SK-N-SH treated with all-trans-retinoic acid at 6 μM for 48 hours (cell line): Measurements from ENCODE around the gene ERG.

Experiments
- ATAC-seq: fragments of 200-7000 bp; cut with Tn5 transposase; 3 replicates; pipeline ENCODE4 v1.9.1; 2020; ENCODE audit warnings: mild to moderate bottlenecking, moderate library complexity
- ARNTL ChIP-seq: fragments of 450-650 bp; formaldehyde crosslinking; IDR thresholded peaks from 2 replicates; pipeline ENCODE4 v1.5.0; 2020; ENCODE audit warnings: low read depth, mild to moderate bottlenecking, moderate library complexity, borderline replicate concordance
- BACH2 ChIP-seq: fragments of 250-450 bp; sonication (Bioruptor Pico); IDR thresholded peaks from 2 replicates; pipeline ENCODE4 v1.9.0; 2021; ENCODE audit warnings: mild to moderate bottlenecking, borderline replicate concordance
- GLIS3 ChIP-seq: fragments of 250-450 bp; sonication (Bioruptor Pico); IDR thresholded peaks from 2 replicates; pipeline ENCODE4 v1.5.0; 2020; ENCODE audit warnings: mild to moderate bottlenecking, moderate library complexity
- OSR1 ChIP-seq: fragments of 250-450 bp; sonication (Bioruptor Pico); IDR thresholded peaks from 2 replicates; pipeline ENCODE4 v1.8.0; 2022; ENCODE audit warnings: moderate library complexity, mild to moderate bottlenecking, inconsistent platforms
- PPARA ChIP-seq: fragments of 250-450 bp; sonication (Bioruptor Pico); IDR thresholded peaks from 2 replicates; pipeline ENCODE4 v1.5.0; 2020; ENCODE audit warnings: mild to moderate bottlenecking, borderline replicate concordance
- RARB ChIP-seq: fragments of 250-450 bp; sonication (Bioruptor Pico); IDR thresholded peaks from 2 replicates; pipeline ENCODE4 v1.8.0; 2021; ENCODE audit warnings: mild to moderate bottlenecking, moderate library complexity
- SNAI2 ChIP-seq: fragments of 250-450 bp; sonication (Bioruptor Pico); IDR thresholded peaks from 2 replicates; pipeline ENCODE4 v1.5.0; 2020; ENCODE audit warnings: mild to moderate bottlenecking, moderate library complexity
- TOX ChIP-seq: fragments of 250-450 bp; sonication (Bioruptor Pico); IDR thresholded peaks from 2 replicates; pipeline ENCODE4 v1.8.0; 2021; ENCODE audit warnings: mild to moderate bottlenecking, moderate library complexity, borderline replicate concordance
- ZC3H10 ChIP-seq: fragments of 250-450 bp; sonication (Bioruptor Pico); IDR thresholded peaks from 2 replicates; pipeline ENCODE4 v1.5.1; 2021; ENCODE audit warnings: mild to moderate bottlenecking, moderate library complexity
- ZFP3 ChIP-seq: fragments of 250-450 bp; sonication (Bioruptor Pico); IDR thresholded peaks from 2 replicates; pipeline ENCODE4 v1.5.0; 2020; ENCODE audit warnings: mild to moderate bottlenecking, moderate library complexity
- ZFP30 ChIP-seq: fragments of 450-650 bp; formaldehyde crosslinking; IDR thresholded peaks from 2 replicates; pipeline ENCODE4 v1.5.0; 2022; ENCODE audit warnings: mild to moderate bottlenecking, moderate library complexity
- ZNF70 ChIP-seq: fragments of 450-650 bp; formaldehyde crosslinking; IDR thresholded peaks from 2 replicates; pipeline ENCODE4 v1.5.0; 2020; ENCODE audit warnings: mild to moderate bottlenecking, moderate library complexity
- ZNF8 ChIP-seq: fragments of 450-650 bp; formaldehyde crosslinking; IDR thresholded peaks from 2 replicates; pipeline ENCODE4 v1.5.0; 2020; ENCODE audit warnings: mild to moderate bottlenecking, moderate library complexity
- TF ChIP-seq, protein P1 (sequence below): fragments of 250-450 bp; sonication (Bioruptor Pico); IDR thresholded peaks from 2 replicates; pipeline ENCODE4 v1.8.0; 2021; ENCODE audit warnings: low read depth, mild to moderate bottlenecking, moderate library complexity, borderline replicate concordance
- TF ChIP-seq, protein P2 (sequence below): fragments of 250-450 bp; sonication (Bioruptor Pico); IDR thresholded peaks from 2 replicates; pipeline ENCODE4 v1.5.1; 2021; ENCODE audit warnings: mild to moderate bottlenecking, moderate library complexity
- TF ChIP-seq, protein P3 (sequence below): fragments of 250-450 bp; sonication (Bioruptor Pico); IDR thresholded peaks from 2 replicates; pipeline ENCODE4 v1.5.0; 2020; ENCODE audit warnings: mild to moderate bottlenecking, moderate library complexity
- TF ChIP-seq, protein P4 (sequence below): fragments of 250-450 bp; sonication (Bioruptor Pico); IDR thresholded peaks from 2 replicates; pipeline ENCODE4 v1.5.1; 2020; ENCODE audit warnings: low read depth, mild to moderate bottlenecking, moderate library complexity

Gene ERG

DNA sequence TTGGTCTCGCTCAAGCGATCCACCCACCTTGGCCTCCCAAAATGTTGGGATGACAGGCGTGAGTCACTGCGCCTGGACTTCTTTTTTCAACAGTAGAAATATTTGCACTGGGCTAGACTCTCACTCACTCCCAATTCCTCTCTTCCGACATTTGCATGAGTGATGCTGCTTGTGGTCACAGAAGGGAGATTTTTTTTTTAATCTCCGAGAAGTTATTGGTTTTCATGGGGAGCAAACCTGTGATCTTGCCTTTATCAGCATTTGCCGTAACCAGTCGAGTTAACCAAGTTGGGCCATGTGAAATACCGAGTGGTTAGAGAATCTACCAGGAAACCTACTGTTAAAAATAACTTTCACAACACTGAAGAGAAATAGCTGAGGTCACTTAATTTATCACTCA, 21.1 kb downstream of the ERG start (continued):
- TF ChIP-seq, protein P1, sequence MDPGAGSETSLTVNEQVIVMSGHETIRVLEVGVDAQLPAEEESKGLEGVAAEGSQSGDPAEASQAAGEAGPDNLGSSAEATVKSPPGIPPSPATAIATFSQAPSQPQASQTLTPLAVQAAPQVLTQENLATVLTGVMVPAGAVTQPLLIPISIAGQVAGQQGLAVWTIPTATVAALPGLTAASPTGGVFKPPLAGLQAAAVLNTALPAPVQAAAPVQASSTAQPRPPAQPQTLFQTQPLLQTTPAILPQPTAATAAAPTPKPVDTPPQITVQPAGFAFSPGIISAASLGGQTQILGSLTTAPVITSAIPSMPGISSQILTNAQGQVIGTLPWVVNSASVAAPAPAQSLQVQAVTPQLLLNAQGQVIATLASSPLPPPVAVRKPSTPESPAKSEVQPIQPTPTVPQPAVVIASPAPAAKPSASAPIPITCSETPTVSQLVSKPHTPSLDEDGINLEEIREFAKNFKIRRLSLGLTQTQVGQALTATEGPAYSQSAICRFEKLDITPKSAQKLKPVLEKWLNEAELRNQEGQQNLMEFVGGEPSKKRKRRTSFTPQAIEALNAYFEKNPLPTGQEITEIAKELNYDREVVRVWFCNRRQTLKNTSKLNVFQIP (CRISPR knock-in tag), result no peak

DNA sequence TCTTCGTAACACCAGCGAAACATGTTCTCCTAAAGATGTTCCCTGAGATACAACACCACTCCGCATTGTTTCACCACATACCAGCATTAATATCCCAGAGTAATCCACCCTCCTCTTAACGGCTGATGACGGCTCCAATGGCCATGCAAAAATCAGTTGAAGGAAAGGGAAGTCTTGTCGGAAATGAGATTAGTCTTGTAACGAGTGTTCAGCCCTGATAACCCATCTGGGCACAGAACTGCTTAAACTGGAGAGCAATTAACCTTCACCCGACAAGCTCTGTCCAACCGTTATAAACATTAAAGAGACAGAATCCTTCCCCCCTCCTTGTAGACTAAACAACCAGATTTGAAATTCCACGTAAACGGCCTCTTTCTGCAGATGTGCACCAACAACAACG, 21.9 kb downstream of the ERG start:
- TF ChIP-seq RARB (CRISPR knock-in tag), result no peak
- TF ChIP-seq, protein P2, sequence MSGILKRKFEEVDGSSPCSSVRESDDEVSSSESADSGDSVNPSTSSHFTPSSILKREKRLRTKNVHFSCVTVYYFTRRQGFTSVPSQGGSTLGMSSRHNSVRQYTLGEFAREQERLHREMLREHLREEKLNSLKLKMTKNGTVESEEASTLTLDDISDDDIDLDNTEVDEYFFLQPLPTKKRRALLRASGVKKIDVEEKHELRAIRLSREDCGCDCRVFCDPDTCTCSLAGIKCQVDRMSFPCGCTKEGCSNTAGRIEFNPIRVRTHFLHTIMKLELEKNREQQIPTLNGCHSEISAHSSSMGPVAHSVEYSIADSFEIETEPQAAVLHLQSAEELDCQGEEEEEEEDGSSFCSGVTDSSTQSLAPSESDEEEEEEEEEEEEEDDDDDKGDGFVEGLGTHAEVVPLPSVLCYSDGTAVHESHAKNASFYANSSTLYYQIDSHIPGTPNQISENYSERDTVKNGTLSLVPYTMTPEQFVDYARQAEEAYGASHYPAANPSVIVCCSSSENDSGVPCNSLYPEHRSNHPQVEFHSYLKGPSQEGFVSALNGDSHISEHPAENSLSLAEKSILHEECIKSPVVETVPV (CRISPR knock-in tag), result no peak
- no peak for TF ChIP-seq ZFP3 (CRISPR knock-in tag)
- TF ChIP-seq, protein P3, sequence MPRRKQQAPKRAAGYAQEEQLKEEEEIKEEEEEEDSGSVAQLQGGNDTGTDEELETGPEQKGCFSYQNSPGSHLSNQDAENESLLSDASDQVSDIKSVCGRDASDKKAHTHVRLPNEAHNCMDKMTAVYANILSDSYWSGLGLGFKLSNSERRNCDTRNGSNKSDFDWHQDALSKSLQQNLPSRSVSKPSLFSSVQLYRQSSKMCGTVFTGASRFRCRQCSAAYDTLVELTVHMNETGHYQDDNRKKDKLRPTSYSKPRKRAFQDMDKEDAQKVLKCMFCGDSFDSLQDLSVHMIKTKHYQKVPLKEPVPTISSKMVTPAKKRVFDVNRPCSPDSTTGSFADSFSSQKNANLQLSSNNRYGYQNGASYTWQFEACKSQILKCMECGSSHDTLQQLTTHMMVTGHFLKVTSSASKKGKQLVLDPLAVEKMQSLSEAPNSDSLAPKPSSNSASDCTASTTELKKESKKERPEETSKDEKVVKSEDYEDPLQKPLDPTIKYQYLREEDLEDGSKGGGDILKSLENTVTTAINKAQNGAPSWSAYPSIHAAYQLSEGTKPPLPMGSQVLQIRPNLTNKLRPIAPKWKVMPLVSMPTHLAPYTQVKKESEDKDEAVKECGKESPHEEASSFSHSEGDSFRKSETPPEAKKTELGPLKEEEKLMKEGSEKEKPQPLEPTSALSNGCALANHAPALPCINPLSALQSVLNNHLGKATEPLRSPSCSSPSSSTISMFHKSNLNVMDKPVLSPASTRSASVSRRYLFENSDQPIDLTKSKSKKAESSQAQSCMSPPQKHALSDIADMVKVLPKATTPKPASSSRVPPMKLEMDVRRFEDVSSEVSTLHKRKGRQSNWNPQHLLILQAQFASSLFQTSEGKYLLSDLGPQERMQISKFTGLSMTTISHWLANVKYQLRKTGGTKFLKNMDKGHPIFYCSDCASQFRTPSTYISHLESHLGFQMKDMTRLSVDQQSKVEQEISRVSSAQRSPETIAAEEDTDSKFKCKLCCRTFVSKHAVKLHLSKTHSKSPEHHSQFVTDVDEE (CRISPR knock-in tag), result no peak
- TF ChIP-seq GLIS3 (CRISPR knock-in tag), result no peak
- TF ChIP-seq OSR1 (CRISPR knock-in tag), result no peak
- TF ChIP-seq PPARA (CRISPR knock-in tag), result no peak
- TF ChIP-seq ZFP30 (CRISPR knock-in tag), result no peak
- no peak for TF ChIP-seq ARNTL (CRISPR knock-in tag)
- no peak for TF ChIP-seq ZNF70 (CRISPR knock-in tag)
- TF ChIP-seq ZNF8 (CRISPR knock-in tag), result no peak
- no peak for TF ChIP-seq BACH2 (CRISPR knock-in tag)
- no peak for TF ChIP-seq ZC3H10 (CRISPR knock-in tag)
- TF ChIP-seq, protein P4, sequence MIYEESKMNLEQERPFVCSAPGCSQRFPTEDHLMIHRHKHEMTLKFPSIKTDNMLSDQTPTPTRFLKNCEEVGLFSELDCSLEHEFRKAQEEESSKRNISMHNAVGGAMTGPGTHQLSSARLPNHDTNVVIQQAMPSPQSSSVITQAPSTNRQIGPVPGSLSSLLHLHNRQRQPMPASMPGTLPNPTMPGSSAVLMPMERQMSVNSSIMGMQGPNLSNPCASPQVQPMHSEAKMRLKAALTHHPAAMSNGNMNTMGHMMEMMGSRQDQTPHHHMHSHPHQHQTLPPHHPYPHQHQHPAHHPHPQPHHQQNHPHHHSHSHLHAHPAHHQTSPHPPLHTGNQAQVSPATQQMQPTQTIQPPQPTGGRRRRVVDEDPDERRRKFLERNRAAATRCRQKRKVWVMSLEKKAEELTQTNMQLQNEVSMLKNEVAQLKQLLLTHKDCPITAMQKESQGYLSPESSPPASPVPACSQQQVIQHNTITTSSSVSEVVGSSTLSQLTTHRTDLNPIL, result no peak
- TF ChIP-seq TOX (CRISPR knock-in tag), result no peak
- no peak for ATAC-seq

DNA sequence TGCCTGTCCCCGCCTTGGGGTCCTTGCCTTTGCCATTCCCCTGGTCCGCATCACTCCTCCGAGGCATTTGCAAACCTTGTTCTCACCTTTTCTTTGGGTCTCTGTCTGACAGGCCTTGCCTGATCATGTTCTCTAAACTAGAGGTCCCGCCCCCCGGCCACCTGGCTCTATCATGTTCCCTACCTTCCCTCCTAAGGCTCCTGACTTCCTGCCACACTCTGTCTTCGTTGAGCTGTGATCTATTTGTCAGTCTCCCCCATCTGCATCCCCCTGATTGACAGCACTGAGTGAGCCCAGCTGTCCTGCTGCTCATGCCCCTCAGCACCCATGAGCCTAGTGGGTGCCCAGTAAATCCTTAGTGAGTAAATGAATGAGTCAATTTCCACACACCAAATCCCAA, 22.8 kb downstream of the ERG start:
- TF ChIP-seq SNAI2 (CRISPR knock-in tag) (no peak), GLIS3 (CRISPR knock-in tag) (no peak), ZFP30 (CRISPR knock-in tag) (no peak), ZFP3 (CRISPR knock-in tag) (no peak)
- TF ChIP-seq, protein P3 (CRISPR knock-in tag), result no peak
- TF ChIP-seq, protein P1 (CRISPR knock-in tag), result no peak
- no peak for ATAC-seq
